Hippocampal formation (tissue), 2 donors: ENCODE data around the gene SH2D7.
"Not testable (repeated sequence)": the region's sequence is repeated elsewhere in the genome, so short reads cannot be mapped to it uniquely, and the experiment has no call there.

Experiments
- DNase-seq, 2 donors: peaks; one replicate each; lab custom pipeline; 2025; lab: John Stamatoyannopoulos, UW

Gene SH2D7

DNA sequence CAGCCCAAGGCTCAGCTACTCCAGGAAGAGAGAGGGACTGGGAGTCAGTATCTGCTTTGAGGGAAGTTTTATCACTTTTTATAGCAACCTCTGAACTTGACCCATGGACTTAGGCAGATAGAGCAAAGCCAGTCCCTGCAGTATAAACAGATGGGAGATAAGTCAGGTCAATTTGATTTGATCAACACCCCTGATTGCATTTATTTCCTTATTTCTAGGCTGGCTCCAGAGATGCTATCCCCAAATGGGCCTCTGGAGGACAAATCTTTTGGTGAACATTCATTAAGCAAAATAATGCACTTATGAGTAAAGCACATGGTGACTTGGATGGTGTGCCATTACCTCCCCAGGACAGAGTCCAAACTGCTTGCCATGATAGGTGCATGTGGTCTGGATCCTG, 47.9 kb downstream of the SH2D7 start:
- no peak for DNase-seq

DNA sequence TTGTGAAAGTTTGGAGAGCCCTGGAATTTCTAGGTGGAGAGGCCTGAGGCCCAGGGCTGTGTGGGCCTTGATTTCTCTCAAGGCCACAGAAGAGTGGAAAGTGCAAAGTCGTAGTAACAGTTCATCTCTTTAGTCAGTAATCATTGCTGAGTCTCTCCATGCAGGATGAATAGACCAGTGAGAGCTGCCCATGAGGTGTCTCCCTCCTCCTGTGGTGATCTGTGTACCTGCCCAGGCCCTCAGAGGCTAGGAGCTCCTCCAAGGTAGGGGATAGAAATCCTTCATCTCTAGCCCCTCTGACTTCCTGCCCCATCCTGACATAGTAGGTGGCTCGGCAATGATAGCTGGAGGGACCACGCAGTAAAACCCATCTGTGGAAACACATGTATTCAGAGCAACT, 50.0 kb downstream of the SH2D7 start:
- DNase-seq = no peak

DNA sequence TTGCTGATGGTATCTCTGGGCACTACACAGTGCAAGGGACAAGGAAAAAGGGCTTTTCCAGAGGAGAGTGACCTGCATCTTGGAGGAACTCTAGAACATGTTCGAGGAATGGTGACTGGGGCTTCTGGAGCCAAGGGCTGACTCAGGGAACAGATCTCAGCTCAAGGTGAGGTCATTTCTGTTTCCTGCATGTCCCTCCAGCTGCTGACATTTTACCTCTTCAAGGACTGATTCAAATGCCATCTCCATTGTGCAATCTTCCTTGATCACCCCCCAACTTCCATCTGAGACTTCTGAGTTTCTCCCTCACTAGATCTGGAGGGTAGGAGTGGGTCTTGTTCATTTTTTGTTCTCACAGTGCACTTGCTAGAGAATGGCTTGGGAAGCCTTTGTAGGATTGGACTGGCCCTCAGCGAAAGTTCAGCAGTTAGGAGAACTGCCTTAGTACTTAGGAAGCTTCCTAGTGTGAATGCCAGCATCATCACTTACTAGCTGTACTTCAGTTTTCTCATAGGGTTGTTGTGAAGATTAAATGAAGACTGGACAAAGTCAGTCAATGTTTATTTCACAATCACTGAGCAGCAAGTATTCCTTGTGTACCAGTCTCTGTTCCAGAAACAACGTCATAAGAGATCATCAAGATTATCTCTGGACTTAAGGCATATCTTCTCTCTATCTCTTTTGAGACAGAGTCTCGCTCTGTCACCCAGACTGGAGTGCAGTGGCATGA, 54.2 kb downstream of the SH2D7 start:
- no peak for DNase-seq

DNA sequence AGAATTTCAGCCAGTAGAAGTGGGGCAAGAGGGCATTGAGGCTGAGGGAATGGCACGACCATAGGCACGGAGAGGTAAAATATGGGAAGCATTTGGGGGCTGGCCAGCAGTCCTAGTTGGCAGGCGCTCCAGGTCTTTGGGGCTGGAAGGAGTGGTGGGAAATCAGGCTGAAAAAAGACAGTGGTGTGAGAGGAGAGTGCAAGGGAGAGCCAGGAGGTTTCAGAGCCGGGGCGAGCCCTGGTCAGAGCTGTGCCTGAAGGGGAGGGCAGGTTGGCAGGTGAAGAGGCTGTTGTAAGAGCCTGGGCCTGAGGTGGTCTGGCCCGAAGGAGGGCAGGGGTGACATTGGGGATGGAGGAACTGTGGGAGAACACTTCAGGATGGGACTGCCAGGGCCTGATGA, 55.2 kb downstream of the SH2D7 start:
- no peak for DNase-seq

DNA sequence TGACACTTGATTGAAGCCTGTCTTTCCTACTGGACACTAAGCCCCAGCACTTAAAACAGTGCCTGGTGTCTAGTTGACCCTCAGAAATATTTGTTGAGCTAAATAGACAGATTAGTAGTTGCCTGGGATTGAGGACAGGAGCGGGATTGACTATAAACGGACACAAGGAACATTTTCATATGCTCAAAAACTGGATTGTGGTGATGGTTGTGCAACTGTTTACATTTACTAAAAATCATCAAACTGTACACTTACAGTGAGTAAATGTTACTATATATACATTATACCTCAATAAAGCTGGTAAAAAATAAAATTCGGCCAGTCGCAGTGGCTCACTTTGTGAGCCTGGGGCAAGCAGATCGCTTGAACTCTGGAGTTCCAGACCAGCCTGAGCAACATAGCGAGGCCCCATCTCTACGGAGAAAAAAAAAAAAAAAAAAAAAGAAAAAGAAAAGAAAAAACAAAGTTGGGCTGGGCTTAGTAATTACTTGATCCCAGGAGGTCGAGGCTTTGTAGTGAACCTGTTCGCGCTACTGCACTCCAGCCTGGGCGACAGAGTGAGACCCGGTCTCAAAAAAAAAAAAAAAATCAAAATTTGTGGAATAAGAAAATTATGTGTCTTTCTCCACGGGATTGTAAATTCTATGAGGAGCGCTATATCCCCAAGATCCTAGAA, 56.2 kb downstream of the SH2D7 start:
- DNase-seq = no peak

DNA sequence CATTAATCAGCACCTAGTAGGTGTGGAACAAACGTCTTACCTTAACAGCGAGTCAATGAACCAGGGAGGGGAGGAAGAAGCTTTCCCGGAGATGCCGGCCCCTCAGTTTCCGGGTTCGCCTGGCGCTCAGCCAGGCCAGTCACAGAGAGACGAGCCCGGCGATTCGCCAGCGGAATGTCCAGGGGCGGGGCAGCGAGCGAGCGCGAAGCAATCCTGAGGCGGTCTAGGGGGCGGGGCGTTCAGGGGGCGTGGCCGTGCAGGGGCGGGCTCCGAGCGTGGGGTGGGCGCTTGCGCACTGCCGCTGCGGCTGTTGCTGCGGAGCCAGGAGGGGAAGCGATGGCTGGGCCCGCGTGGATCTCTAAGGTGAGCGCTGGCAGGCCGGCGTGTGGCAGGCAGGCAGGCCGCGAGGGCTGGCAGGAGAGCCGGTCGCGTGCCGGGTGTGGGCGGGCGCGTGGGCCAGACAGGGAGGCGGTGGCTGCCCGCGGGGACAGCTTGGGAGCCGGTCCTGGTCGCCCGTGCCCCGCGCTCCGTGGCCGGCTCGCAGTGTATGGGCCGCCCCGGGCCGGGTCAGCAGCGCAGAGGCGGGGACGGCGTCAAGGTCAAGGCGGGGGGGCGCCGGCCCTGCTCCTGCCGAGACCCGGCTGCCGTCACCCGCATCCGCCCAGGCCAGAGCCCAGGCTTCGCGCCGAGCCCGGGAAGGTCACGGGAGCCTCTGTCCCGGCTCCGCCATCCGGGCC, 56.9 kb downstream of the SH2D7 start, which contains the start of gene IDH3A:
Gene IDH3A, plus strand, starts transcription at position 295 of the 737 bp plus-strand sequence. Its CDS starts 42 bp downstream, at position 337.
- DNase-seq = peak; percentile 94 to 98

DNA sequence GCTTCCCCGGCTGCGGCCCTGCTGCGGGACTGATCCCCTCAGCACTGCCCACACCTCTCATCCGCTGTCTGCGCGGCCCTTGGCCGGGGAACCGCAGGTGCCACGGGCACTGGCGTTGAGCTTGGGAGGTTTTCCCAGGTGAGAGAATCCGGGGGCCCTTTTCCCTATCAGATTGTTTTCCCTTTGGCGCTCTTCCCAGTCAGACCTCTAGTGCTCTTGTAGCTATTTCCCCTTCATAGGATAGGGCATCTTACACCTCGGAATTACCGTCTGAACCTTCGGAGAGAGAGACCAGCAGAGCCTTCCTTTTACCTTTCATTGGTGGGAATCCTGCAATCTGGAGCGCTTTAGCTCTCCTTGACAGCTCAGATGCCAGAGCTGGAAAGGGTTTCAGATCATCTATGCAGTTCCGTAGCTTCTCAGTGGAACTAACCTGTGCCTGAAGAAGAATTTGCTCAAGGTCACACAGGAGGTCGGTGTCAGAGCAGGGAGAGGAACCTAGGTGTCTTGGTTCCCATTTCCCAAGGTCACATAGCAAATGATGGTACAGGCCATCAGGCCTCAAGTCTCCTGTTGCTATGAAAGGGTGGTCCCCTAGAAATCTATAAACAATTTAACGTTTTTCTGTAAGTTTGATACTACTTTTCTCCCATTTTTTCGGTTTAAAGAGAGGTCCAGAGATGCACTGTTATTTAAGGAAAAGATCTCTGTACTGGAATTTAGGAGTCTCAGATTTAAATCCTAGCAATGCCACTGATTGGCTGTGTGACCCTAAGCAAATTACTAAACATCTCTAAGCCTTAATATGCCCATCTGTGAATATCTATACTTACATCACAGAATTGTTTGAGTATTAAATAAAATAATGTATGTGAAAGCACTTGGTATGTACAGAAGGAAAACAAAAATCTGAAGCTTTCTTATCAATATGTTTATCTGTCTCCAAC, 57.7 kb downstream of the SH2D7 start:
- no peak for DNase-seq

DNA sequence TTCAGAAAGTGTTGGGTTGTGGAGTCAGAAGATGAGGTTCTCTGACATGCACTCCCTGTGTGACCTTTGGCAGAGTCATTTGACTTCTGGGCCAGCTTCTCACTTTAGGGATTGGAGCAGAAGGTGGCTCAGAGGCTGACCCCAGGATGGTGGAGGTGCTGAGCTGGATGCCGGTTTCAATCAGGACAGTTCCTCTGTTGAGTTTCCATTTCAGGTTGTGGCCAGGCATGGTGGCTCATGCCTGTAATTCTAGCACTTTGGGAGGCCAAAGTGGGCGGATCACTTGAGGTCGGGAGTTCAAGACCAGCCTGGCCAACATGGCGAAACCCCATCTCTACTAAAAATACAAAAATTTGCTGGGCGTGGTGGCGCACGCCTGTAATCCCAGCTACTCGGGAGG, 58.7 kb downstream of the SH2D7 start:
- DNase-seq = not testable (repeated sequence)
